DMS79 (cell line): ENCODE data around the gene HS6ST1.
A peak's percentile ranks its signal among the peaks of the same experiment; 100 is the strongest.

Experiments
- DNase-seq: peaks from one replicate; lab custom pipeline; 2025; lab: John Stamatoyannopoulos, UW

Gene HS6ST1

DNA sequence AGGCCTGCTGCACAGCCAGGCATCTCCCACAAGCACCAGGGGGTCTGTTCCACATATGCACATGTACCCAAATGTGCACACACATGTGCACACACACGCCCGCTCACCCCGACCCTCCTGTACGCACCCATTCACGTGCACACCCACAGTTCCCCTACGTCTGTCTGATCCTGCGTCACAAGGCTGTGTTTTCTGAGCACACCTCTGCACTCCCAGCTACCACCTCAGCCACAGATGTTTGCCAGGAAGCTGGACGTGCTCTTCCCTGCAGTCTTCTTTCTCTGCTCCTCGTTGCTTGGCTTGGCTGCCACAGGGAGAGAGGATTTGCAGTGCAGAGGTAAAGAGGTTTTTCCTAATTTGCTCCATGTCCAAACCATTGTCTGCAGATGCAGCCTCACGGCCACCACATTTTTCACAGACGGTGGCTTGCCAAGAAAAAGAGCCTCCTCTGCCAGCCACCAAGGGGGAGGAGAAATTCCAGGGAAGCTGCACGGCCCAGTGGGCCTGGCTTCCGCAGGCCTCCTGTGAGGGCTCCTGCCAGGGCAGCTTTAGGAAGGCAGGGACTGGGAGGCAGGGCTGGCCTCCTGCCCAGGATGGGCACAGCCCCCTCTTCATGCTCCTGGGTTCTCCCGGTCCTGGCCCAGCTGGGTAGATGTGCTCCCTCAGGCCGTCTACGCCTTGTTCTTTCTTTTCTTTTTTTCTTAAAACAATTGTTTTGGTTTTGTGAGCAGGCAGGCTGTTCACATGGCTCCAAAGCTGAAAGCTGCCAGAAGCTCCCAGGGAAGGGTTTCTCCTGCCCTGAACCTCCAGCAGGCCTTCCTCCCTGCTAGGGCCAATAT lies 29.3 kb upstream of the HS6ST1 start:
- DNase-seq = peak; percentile 17

DNA sequence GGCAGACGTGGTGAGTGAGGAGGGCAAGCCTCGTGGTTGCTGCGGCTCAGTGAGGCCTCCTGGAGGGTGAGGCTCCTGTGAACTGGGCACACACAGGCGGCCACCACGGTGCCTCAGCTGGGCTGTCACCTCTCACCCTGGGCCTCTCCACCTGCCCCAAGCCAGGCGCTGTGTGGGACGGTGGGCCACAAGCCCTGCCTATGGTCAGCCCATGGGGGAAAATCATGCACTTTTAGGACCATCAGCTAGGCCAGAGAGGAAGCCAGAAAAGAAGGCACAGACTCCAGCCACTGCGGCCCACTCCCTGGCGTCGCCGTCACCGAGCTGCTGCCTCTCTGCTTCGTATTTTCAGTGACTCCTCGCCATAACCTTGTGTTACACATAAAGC lies 28.5 kb upstream of the HS6ST1 start:
- no peak for DNase-seq

DNA sequence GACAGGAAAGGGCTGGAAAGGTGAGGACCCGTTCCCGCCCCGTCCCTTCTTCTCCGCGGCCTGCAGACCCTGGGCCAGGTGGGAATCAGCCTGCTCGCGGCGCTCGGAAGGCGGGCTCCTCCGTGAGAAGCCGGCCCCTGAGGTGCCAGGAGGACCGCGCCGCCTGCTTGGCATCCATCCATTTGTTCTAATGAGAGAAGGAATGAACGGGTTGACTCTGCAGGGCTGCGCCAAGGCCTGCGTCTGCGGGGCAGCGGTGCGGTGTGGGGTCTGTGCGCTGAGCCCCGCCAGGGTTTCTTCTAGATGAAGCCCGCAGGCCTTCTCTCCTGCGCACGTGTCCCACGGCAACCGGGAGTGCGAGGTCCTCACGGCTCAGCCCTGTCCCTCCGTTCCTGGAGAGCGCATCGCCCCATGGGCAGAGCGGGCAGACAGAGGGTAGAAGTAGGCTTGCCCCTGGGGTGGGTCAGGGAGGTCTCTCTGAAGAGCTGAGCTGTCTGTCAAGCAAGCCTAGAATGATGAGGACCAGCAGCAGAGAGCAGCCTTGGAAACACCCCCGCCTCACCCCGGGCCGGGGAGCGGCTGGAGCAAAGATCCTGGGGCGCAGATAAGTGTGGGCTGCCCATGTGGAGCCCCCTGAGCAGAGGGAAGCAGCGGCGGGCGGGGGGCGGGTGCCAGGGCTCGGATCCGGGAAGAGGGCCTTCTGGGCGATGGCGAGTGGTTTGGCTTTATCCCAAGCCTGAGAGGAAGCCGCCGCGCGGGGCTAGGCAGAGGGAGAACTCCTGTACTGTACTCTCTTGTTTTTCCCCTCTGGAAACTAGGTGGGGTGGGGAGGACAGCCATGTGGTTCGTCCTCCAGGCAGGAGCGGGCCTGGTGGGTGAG lies 27.9 kb upstream of the HS6ST1 start:
- DNase-seq = no peak

DNA sequence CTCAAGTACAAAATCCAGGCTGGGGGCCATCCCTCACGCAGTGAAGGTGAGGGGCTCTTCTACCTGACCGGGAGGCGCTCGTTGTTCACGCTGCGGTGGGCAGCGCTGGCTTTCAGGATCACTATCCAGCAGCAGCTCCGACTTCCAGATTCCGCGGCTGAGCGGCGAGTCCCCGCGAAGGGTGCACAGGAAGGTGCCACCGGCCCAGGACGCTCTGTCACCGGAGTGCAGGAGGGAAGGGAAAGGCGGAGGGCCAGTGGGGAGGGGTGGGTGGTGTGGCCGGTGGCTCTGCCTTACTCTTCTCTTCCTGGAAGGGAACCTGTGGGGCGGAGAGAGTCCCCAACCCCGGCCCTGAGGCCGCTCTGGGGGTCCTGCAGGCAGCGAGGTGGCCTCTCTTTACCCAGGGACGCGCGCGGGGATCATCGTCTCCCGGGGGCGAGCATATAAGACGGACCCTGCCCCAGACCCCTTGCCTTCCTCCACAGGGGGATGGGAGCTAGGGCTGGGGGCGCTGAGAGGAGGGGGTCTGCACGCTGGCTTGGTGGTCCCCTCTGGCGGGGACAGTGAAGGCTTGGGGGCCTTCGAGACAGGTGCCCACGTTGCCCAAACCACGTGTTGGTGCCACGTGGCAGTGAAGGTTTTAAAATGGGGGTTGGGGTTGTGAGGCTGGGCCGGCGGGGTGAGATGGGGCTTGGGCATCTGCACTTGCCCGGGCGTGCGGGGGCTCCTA lies 26.9 kb upstream of the HS6ST1 start:
- DNase-seq = no peak

DNA sequence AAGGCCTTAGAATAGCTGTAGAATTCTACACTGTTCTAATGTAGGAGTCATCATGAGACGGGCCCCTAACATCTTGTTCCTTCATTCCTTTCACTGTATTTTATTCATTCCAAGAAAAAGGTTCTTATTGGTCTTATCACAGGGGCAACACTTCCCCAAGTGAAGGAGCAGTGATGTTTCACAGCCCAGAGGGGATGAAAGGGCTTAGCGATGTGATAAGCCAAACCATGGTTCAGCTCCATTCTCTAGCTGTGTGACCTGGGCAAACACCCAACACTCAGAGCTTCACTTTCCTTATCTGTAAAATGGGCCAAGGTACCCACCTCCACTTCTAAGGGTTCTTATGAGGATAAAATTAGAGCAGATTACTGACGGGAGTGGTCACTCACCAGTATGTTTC lies 25.4 kb upstream of the HS6ST1 start:
- DNase-seq = no peak

DNA sequence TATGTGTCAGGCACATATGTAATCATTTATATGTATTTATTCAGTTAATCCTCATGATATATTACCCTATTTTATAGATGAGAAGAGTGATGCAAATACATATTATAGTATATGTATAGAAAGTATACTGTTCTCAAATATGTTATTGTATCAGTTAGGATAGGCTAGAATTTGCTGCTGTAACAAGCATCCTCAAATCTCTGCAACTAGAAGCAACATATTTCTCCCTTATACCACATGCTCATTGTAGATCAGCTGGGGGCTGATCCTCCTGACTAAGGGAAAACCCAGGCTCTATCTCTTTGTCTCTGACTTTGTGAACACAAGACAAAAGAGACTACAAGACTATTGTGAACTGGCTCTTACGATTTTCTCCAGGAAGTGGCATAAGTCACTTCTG lies 24.8 kb upstream of the HS6ST1 start:
- no peak for DNase-seq

DNA sequence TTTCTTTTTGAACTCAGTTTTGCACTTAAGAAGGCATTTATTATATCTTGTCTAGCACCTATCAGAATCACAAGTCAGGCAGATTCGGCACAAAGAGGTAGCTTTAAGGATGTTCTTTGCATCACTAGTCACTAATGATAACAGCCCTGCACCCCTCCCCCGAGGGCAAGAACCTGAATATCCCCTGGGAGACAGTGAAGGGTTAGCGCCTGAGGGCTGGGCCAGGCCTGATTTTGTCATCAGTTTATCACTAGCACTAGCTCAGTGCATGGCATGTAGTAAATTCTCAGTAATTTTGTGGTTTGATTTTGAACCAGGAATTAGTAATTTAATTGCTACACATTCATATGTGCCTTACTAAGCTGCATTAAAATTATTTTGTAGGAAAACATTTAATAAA lies 23.9 kb upstream of the HS6ST1 start:
- DNase-seq = no peak

DNA sequence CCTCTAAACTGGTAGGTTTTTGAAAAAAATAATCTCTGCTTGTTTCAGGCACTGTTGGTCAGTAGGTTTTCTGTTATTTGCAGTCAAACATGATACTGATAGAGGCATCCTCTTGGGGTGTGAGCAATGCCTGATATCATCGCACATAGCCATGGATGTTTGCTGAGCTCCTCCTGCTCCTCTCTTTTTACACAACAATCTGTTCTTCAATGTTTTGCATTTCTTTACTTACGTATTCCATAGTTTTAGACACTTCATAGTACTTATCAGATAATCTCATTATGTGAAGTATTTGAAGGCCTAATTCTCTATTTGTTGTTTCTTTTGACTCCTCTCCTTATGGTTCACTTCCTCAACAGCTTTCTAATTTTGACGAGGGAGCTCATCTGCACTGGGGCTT lies 23.0 kb upstream of the HS6ST1 start:
- no peak for DNase-seq

DNA sequence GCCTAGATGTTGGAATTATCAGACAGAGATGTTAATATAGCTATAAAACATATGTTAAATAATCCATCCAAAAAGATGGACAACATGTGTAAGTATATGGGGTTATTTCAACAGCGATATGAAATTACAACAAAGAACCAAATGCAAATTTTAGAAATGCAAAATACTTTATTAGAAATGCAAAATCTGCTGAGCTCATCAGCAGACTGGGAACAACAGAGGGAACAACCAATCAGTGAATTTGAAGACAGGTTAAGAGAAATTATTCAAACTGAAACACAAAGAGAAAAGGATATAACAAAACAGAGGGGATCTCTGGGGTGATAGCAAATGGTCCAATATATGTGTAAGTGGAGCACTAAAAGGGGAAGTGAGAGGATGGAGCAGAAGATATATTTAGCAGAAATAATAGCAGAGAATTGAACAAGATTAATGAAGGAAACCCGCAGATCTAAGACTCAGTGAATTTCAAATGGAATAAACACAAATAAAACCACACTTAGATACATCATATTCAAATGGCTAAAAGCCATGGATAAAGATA lies 13.5 kb upstream of the HS6ST1 start:
- DNase-seq = no peak

DNA sequence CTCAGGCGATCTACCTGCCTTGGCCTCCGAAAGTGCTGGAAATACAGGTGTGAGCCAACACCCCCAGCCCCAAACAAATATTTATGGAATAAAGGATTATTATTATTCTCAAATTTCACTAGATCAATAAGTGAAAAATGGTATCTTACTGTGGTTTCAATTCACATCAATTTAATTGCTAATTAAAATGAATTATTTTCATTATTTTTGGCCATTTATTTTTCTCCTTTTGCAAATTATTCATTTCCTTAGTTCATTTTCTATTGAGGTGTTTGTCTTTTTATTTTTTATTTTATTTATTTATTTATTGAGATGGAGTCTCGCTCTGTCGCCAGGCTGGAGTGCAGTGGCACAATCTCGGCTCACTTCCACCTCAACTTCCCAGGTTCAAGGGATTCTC lies 11.9 kb upstream of the HS6ST1 start:
- no peak for DNase-seq

DNA sequence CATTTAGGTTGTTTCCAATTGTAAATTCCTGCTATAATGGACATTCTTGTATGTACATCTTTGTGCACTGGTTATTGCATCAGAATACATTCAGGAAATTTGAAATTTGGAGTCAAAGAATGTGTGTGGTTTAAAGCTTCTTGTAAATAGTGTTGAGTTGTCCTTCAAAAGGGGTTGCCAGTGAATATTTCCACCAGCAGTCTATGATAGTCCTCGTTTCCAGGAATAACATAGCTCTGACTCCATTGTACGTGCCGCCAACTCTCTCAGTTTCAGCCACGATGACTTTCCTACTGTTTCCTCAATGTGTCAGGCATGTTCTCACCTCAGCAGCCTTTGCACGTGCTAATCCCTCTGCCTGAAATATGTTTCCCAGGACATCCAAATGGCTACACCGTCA lies 10.9 kb upstream of the HS6ST1 start:
- DNase-seq = no peak

DNA sequence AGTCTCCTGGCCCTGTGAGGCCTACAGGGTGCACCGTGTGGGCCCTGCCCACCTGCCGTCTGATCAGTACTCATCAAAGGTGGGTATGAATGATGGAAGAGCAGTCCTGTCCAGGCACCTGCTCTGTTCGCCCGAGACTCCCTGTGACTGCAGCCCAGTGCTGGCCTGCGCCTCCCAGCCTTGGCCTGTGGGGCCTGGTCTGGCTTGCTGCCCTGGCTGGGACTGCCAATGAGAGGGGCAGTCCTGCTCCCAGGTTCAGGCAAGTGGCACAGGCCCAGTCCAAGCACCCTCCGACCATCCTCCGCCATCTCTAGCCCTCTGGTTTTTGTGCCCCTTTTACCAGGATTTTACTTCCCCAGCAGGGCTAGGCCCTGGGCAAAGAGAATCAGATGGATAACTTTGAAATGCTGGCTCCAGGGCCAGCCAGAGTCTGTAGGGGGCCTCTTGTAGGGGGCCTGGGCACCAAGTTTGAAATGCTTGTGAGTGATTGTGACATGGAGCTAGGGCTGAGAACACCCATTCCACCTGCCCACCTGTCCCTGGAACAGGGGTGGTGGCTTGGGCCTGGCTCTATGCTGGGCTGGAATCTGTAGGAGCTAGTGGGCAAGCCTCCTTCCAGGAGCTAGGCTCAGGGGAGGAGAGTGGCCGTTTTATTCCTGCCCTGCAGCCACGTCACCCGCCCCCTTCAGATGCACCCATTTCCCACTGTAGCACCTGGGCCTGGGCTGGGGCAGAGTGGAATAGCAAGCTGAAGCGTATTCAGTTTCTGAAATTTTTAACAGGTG lies 8.7 kb upstream of the HS6ST1 start:
- DNase-seq = no peak

DNA sequence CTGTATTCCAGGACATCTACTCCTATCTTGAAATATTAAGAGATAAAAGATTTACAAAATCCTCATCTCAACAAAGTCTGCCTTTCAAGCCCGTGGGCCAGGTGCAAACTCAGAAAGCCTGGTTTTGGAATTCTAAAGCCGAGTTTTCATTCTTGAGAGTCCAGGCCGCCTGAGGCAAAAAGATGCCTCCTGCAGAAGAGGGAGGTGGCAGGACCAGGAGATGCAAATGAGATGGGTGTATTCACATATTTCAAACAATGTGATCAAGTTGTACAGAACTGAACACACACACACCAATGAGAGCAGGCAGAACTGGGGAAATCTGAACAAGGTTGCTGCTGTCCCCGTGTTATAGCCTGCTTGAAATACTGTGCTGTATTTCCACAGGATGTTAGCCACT lies 7.7 kb upstream of the HS6ST1 start:
- no peak for DNase-seq

DNA sequence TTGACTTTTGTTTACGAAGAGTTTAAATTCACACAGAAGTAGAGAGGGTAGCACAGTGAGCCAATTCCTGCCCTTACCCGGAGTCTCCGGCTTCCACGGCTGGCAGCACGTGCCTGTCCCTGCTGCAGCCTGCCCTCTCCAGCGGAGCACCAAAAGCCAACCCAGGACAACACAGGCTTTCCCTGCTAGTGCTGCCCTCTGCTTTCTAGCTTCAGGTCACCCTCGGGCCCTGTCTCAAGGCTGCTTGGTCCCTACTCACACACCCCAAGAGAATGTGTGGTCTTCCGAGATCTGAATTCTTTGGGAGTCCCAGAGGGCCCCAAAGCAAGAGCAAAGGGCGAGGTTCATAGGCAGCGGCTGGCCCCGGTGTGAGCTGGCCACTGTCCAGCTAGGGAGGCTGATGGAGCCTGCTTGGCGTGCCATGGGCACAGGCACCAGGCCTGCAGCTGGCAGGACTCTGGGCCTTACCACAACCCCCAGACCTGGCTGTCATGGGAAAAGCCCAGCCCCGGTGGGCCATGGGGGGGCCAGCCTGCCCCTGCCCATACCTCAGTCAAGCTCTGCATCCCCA lies 7.0 kb upstream of the HS6ST1 start:
- DNase-seq = no peak

DNA sequence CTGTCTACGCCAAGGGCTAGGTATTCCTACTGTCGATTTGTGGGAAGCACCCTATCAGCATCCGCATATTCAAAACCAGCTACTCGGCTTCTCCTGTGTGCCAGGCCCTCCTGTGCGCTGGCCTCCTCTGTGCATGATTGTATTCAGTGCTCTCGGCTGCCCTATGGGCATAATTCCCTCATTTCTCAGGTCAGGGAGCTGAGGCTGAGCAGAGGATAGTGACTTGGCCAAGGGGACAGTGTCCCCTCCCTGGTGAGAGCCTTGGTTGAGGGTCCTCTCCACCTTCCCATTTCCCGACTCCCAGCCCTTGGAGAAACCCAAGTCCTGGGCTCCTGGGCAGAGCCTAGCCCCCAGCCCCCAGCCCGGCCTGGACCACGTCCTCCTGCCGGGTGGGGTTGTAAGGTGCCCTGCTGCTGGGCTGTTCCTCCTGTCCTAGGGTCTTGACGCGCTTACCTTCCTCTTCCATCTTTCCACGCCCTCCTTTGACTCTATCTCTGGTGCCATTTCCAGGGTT lies 6.3 kb upstream of the HS6ST1 start:
- DNase-seq = no peak

DNA sequence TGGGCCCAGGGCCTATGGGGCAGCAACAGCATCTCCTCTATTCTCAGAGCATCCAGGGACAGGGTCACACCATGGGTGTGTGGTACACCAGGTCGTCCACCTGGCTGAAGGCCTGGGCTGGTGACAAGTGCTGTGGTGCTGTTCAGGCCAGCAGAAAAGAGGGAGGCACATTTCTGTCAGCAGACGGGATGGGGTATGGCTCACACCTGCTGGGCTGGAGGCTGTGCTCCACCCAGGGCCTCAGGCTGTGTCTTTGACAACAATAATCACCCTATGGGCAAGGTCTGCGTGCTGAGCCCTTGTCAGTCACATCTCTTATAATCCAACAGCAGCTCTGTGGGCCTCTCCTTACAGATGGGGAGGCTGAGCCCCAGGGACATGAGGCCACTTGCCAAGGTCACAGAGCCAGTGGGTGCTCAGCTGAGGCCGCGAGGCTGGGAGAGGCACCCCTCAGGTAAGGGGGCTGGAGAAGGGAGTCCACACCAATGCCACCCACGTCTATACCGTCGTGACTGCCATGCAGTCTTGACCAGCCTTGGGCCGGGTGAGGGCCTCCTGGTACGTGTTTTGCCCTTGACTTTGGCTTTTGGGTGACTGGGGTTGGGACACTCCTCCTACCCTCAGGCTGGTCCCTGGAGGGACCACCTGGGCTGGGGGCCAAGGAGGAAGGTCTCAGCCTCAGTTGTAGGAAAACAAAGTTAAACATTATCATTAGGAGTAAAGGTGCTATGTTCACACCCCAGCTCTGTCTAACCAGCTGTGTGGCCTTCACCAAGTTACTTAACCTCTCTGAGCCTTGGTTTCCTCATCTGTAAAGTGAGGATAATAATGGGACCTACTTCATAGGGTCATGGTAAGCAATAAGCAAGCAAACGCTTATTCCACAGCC lies 5.6 kb upstream of the HS6ST1 start:
- no peak for DNase-seq

DNA sequence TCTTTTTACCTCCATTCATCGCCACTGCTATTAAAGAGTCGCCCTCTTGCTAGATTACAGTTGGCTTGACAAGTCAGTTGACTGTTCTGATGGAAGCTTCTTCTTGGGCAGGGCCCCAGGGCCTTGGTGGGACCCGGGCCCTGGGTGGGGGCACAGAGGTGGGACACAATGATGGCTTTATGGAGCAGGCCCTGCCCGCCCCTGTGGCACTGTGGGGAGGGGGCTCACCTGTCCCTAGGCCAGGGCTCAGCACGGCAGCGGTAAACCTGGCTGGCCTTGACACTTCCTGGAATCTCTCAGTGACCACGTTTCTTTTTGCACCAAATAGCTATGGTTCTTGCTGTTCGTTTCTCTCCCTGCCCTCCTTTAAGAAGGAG lies 4.9 kb upstream of the HS6ST1 start:
- no peak for DNase-seq

DNA sequence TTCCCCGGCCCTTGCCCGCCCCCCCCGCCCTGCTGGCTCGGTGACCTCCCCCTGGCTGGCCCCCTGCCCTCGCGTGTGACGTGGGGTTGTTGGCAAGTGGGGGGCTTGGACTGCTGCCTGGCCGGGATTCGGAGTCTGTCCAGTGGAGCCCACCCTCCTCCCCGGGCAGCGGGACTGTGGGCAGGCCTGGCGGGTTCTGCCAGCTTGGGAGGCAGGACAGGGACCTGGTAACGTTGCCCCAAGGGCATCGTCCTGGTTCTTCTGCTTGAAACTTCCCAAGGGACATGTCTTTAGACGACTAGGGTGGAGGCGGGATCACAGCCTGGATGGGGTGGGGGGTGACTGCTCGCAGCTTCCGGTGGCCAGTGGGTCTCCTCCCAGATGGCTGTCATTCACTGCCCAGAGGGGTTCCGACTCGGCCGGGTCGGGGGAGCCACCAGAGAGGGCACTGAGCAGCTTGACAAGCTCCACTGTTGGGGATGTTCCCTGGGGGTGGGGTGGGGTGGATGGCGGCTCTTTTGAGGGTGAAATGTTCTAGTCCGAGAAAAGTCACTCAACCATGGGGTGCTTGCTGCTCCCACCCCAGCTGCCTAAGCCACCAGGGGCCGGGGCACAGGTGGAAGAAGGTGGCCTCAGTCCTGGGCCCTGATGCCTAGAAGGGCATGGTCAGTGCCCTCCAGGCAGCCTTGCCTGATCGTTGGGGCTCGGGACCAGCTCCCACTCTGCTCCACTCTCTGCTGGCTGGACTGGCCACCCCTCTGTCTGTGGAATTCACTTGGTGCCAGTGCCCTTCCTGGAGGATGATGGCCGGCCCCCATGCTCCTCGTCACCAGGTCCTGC lies 4.3 kb upstream of the HS6ST1 start:
- no peak for DNase-seq
